ENCODE measurements around the gene PIK3CD.

GRCh38 chr1:9733160-9733789 is 81.7 kb downstream of the PIK3CD start:
- TF ChIP-seq CTCF (IDR thresholded peaks at IDR 0.05) (no peak), GRHL2 (CRISPR knock-in tag; IDR thresholded peaks at IDR 0.05; ENCODE audit: insufficient replicate concordance, severe bottlenecking) (no peak), ATF1 (CRISPR knock-in tag; IDR thresholded peaks at IDR 0.05) (no peak), TP53 (CRISPR knock-in tag; IDR thresholded peaks at IDR 0.05) (no peak), KAT7 (CRISPR knock-in tag; IDR thresholded peaks at IDR 0.05; ENCODE audit: borderline replicate concordance) (no peak), SMAD4 (CRISPR knock-in tag; IDR thresholded peaks at IDR 0.05) (no peak), NFE2L1 (CRISPR knock-in tag; IDR thresholded peaks at IDR 0.05) (no peak), USF1 (CRISPR knock-in tag; IDR thresholded peaks at IDR 0.05) (no peak), ESRRA (CRISPR knock-in tag; IDR thresholded peaks at IDR 0.05; ENCODE audit: borderline replicate concordance) (no peak)
- TF ChIP-seq, protein P1, sequence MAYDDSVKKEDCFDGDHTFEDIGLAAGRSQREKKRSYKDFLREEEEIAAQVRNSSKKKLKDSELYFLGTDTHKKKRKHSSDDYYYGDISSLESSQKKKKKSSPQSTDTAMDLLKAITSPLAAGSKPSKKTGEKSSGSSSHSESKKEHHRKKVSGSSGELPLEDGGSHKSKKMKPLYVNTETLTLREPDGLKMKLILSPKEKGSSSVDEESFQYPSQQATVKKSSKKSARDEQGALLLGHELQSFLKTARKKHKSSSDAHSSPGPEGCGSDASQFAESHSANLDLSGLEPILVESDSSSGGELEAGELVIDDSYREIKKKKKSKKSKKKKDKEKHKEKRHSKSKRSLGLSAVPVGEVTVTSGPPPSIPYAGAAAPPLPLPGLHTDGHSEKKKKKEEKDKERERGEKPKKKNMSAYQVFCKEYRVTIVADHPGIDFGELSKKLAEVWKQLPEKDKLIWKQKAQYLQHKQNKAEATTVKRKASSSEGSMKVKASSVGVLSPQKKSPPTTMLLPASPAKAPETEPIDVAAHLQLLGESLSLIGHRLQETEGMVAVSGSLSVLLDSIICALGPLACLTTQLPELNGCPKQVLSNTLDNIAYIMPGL (CRISPR knock-in tag; IDR thresholded peaks at IDR 0.05) = no peak
- TF ChIP-seq, protein P2, sequence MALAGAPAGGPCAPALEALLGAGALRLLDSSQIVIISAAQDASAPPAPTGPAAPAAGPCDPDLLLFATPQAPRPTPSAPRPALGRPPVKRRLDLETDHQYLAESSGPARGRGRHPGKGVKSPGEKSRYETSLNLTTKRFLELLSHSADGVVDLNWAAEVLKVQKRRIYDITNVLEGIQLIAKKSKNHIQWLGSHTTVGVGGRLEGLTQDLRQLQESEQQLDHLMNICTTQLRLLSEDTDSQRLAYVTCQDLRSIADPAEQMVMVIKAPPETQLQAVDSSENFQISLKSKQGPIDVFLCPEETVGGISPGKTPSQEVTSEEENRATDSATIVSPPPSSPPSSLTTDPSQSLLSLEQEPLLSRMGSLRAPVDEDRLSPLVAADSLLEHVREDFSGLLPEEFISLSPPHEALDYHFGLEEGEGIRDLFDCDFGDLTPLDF (CRISPR knock-in tag; IDR thresholded peaks at IDR 0.05) = no peak
- TF ChIP-seq, protein P3, sequence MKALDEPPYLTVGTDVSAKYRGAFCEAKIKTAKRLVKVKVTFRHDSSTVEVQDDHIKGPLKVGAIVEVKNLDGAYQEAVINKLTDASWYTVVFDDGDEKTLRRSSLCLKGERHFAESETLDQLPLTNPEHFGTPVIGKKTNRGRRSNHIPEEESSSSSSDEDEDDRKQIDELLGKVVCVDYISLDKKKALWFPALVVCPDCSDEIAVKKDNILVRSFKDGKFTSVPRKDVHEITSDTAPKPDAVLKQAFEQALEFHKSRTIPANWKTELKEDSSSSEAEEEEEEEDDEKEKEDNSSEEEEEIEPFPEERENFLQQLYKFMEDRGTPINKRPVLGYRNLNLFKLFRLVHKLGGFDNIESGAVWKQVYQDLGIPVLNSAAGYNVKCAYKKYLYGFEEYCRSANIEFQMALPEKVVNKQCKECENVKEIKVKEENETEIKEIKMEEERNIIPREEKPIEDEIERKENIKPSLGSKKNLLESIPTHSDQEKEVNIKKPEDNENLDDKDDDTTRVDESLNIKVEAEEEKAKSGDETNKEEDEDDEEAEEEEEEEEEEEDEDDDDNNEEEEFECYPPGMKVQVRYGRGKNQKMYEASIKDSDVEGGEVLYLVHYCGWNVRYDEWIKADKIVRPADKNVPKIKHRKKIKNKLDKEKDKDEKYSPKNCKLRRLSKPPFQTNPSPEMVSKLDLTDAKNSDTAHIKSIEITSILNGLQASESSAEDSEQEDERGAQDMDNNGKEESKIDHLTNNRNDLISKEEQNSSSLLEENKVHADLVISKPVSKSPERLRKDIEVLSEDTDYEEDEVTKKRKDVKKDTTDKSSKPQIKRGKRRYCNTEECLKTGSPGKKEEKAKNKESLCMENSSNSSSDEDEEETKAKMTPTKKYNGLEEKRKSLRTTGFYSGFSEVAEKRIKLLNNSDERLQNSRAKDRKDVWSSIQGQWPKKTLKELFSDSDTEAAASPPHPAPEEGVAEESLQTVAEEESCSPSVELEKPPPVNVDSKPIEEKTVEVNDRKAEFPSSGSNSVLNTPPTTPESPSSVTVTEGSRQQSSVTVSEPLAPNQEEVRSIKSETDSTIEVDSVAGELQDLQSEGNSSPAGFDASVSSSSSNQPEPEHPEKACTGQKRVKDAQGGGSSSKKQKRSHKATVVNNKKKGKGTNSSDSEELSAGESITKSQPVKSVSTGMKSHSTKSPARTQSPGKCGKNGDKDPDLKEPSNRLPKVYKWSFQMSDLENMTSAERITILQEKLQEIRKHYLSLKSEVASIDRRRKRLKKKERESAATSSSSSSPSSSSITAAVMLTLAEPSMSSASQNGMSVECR (CRISPR knock-in tag; IDR thresholded peaks at IDR 0.05; ENCODE audit: borderline replicate concordance) = no peak
- TF ChIP-seq, protein P4, sequence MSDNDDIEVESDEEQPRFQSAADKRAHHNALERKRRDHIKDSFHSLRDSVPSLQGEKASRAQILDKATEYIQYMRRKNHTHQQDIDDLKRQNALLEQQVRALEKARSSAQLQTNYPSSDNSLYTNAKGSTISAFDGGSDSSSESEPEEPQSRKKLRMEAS (CRISPR knock-in tag; IDR thresholded peaks at IDR 0.05) = no peak
